HEK293 (cell line): Measurements from ENCODE around the gene MBD4.

Source experiments
- CTCF ChIA-PET: fragments of 350-600 bp; formaldehyde crosslinking; extraction: SDS; loops from one replicate; lab custom pipeline; 2021; ENCODE audit warnings: antibody characterized with exemption; lab: Yijun Ruan, JAX
- POLR2A ChIA-PET: fragments of 300-600 bp; formaldehyde crosslinking; extraction: SDS; loops from one replicate; lab custom pipeline; 2020; ENCODE audit warnings: antibody characterized with exemption, inconsistent platforms; lab: Yijun Ruan, JAX
- H3K27ac ChIP-seq: fragments of 200-500 bp; sonication (Bioruptor generic); 2 replicates; pipeline ENCODE4 v1.5.1; 2014; ENCODE audit warnings: low read depth, low read length, control low read depth, inconsistent platforms; ENCODE audit errors: extremely low read depth
- H3K36me3 ChIP-seq, 2 experiments: fragments of 200-500 bp in 1 of 2; sonication (Bioruptor generic) in 1 of 2; 1 replicate in 1 of 2; 2 replicates in 1 of 2; pipeline ENCODE4 v1.5.1; 2014 to 2017; ENCODE audit warnings: inconsistent platforms in 2 of 2, low read length in 2 of 2; ENCODE audit not compliant: control insufficient read depth in 2 of 2, insufficient read depth in 1 of 2
- H3K4me1 ChIP-seq: fragments of 200-500 bp; sonication (Bioruptor generic); 2 replicates; pipeline ENCODE4 v1.5.1; 2014; ENCODE audit warnings: mild to moderate bottlenecking, low read length, inconsistent platforms; ENCODE audit not compliant: control insufficient read depth, insufficient read depth
- H3K4me3 ChIP-seq: 2 replicates; pipeline ENCODE4 v1.5.1; 2011; ENCODE audit warnings: low read depth, mild to moderate bottlenecking, control low read depth, low read length, moderate library complexity
- H3K9me3 ChIP-seq: fragments of 200-500 bp; sonication (Bioruptor generic); 2 replicates; pipeline ENCODE4 v1.5.1; 2014; ENCODE audit warnings: low read depth, low read length, inconsistent platforms; ENCODE audit not compliant: control insufficient read depth, insufficient read depth
- BCL11B ChIP-seq: fragments of 450-650 bp; formaldehyde crosslinking; IDR thresholded peaks from 2 replicates; pipeline ENCODE4 v1.5.1; 2016; ENCODE audit warnings: low read depth, missing biosample characterization, missing genetic modification characterization
- GLI4 ChIP-seq: fragments of 450-650 bp; formaldehyde crosslinking; IDR thresholded peaks from 2 replicates; pipeline ENCODE4 v1.5.1; 2016; ENCODE audit warnings: missing biosample characterization, missing genetic modification characterization
- SP2 ChIP-seq: fragments of 450-650 bp; formaldehyde crosslinking; IDR thresholded peaks from 2 replicates; pipeline ENCODE4 v1.5.1; 2016; ENCODE audit warnings: missing biosample characterization, missing genetic modification characterization
- SP7 ChIP-seq: fragments of 450-650 bp; formaldehyde crosslinking; IDR thresholded peaks from 2 replicates; pipeline ENCODE4 v1.5.1; 2016; ENCODE audit warnings: missing biosample characterization, missing genetic modification characterization
- TCF7L2 ChIP-seq: IDR thresholded peaks from 2 replicates; pipeline ENCODE4 v1.6.1; 2011; ENCODE audit warnings: low read depth, mild to moderate bottlenecking, inconsistent platforms, low read length, moderate library complexity, borderline replicate concordance
- ZNF324 ChIP-seq: fragments of 450-650 bp; formaldehyde crosslinking; IDR thresholded peaks from 2 replicates; pipeline ENCODE4 v1.5.1; 2016; ENCODE audit warnings: missing biosample characterization, missing genetic modification characterization
- ZNF473 ChIP-seq: fragments of 450-650 bp; formaldehyde crosslinking; IDR thresholded peaks from 2 replicates; pipeline ENCODE4 v1.5.1; 2017; ENCODE audit warnings: missing biosample characterization, missing genetic modification characterization
- ZNF596 ChIP-seq: fragments of 450-650 bp; IDR thresholded peaks from 2 replicates; pipeline ENCODE4 v1.5.0; 2018; ENCODE audit warnings: missing biosample characterization, mild to moderate bottlenecking, missing genetic modification characterization, moderate library complexity
- ZNF629 ChIP-seq: fragments of 450-650 bp; formaldehyde crosslinking; IDR thresholded peaks from 2 replicates; pipeline ENCODE4 v1.5.1; 2017; ENCODE audit warnings: missing biosample characterization, missing genetic modification characterization
- ZNF707 ChIP-seq: fragments of 450-650 bp; formaldehyde crosslinking; IDR thresholded peaks from 2 replicates; pipeline ENCODE4 v1.5.1; 2016; ENCODE audit warnings: missing biosample characterization, missing genetic modification characterization
- ZSCAN16 ChIP-seq: fragments of 450-650 bp; formaldehyde crosslinking; IDR thresholded peaks from 2 replicates; pipeline ENCODE4 v1.5.1; 2016; ENCODE audit warnings: missing biosample characterization, missing genetic modification characterization
- TF ChIP-seq, protein P1 (sequence below): fragments of 450-650 bp; formaldehyde crosslinking; IDR thresholded peaks from 2 replicates; pipeline ENCODE4 v1.5.1; 2016; ENCODE audit warnings: missing biosample characterization, missing genetic modification characterization, low read depth
- TF ChIP-seq, protein P2 (sequence below): fragments of 450-650 bp; formaldehyde crosslinking; IDR thresholded peaks from 2 replicates; pipeline ENCODE4 v1.5.1; 2016; ENCODE audit warnings: missing biosample characterization, missing genetic modification characterization
- TF ChIP-seq, protein P3 (sequence below): fragments of 450-650 bp; formaldehyde crosslinking; IDR thresholded peaks from 2 replicates; pipeline ENCODE4 v1.5.1; 2016; ENCODE audit warnings: missing biosample characterization, missing genetic modification characterization
- TF ChIP-seq, protein P4 (sequence below): fragments of 450-650 bp; formaldehyde crosslinking; IDR thresholded peaks from 2 replicates; pipeline ENCODE4 v1.5.1; 2016; ENCODE audit warnings: missing biosample characterization, missing genetic modification characterization
- TF ChIP-seq, protein P5 (sequence below): fragments of 450-650 bp; formaldehyde crosslinking; IDR thresholded peaks from 2 replicates; pipeline ENCODE4 v1.5.1; 2017; ENCODE audit warnings: missing biosample characterization, missing genetic modification characterization

The MBD4 gene

DNA sequence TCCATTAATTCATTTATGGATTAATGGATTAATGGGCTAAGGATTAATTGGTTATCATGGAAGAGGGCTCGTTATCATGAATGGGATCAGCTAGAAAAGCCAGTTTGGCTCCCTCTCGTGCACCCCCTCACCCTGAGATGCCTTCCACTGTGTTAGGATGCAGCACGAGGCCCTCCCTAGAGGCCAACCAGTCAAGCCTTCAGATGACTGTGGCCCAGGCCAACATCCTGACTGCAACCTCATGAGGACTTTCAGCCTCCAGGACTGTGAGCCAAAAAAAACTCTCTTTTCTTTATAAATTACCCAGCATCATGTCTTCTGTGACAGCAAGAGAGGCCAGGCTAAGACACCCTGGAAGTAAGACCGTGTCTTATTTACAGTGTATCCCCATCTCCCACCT lies 20.3 kb downstream of the MBD4 start:
- POLR2A ChIA-PET = no interaction called here
- TF ChIP-seq SP7 (tag by site-specific recombination) = no peak
- TF ChIP-seq, protein P1, sequence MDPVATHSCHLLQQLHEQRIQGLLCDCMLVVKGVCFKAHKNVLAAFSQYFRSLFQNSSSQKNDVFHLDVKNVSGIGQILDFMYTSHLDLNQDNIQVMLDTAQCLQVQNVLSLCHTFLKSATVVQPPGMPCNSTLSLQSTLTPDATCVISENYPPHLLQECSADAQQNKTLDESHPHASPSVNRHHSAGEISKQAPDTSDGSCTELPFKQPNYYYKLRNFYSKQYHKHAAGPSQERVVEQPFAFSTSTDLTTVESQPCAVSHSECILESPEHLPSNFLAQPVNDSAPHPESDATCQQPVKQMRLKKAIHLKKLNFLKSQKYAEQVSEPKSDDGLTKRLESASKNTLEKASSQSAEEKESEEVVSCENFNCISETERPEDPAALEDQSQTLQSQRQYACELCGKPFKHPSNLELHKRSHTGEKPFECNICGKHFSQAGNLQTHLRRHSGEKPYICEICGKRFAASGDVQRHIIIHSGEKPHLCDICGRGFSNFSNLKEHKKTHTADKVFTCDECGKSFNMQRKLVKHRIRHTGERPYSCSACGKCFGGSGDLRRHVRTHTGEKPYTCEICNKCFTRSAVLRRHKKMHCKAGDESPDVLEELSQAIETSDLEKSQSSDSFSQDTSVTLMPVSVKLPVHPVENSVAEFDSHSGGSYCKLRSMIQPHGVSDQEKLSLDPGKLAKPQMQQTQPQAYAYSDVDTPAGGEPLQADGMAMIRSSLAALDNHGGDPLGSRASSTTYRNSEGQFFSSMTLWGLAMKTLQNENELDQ (tag by site-specific recombination) = no peak
- TF ChIP-seq, protein P2, sequence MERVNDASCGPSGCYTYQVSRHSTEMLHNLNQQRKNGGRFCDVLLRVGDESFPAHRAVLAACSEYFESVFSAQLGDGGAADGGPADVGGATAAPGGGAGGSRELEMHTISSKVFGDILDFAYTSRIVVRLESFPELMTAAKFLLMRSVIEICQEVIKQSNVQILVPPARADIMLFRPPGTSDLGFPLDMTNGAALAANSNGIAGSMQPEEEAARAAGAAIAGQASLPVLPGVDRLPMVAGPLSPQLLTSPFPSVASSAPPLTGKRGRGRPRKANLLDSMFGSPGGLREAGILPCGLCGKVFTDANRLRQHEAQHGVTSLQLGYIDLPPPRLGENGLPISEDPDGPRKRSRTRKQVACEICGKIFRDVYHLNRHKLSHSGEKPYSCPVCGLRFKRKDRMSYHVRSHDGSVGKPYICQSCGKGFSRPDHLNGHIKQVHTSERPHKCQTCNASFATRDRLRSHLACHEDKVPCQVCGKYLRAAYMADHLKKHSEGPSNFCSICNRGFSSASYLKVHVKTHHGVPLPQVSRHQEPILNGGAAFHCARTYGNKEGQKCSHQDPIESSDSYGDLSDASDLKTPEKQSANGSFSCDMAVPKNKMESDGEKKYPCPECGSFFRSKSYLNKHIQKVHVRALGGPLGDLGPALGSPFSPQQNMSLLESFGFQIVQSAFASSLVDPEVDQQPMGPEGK (tag by site-specific recombination) = no peak
- no peak for TF ChIP-seq ZNF596
- TF ChIP-seq, protein P3, sequence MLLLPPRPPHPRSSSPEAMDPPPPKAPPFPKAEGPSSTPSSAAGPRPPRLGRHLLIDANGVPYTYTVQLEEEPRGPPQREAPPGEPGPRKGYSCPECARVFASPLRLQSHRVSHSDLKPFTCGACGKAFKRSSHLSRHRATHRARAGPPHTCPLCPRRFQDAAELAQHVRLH (tag by site-specific recombination) = no peak
- TF ChIP-seq ZNF324 (tag by site-specific recombination) = no peak
- no peak for TF ChIP-seq SP2 (tag by site-specific recombination)
- no peak for TF ChIP-seq ZNF629 (tag by site-specific recombination)
- no peak for TF ChIP-seq ZSCAN16
- no peak for TF ChIP-seq GLI4 (tag by site-specific recombination)
- no peak for TF ChIP-seq ZNF707 (tag by site-specific recombination)
- no peak for TF ChIP-seq ZNF473
- TF ChIP-seq, protein P4, sequence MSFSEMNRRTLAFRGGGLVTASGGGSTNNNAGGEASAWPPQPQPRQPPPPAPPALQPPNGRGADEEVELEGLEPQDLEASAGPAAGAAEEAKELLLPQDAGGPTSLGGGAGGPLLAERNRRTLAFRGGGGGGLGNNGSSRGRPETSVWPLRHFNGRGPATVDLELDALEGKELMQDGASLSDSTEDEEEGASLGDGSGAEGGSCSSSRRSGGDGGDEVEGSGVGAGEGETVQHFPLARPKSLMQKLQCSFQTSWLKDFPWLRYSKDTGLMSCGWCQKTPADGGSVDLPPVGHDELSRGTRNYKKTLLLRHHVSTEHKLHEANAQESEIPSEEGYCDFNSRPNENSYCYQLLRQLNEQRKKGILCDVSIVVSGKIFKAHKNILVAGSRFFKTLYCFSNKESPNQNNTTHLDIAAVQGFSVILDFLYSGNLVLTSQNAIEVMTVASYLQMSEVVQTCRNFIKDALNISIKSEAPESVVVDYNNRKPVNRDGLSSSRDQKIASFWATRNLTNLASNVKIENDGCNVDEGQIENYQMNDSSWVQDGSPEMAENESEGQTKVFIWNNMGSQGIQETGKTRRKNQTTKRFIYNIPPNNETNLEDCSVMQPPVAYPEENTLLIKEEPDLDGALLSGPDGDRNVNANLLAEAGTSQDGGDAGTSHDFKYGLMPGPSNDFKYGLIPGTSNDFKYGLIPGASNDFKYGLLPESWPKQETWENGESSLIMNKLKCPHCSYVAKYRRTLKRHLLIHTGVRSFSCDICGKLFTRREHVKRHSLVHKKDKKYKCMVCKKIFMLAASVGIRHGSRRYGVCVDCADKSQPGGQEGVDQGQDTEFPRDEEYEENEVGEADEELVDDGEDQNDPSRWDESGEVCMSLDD (tag by site-specific recombination) = no peak
- TF ChIP-seq BCL11B (tag by site-specific recombination) = no peak
- TF ChIP-seq, protein P5, sequence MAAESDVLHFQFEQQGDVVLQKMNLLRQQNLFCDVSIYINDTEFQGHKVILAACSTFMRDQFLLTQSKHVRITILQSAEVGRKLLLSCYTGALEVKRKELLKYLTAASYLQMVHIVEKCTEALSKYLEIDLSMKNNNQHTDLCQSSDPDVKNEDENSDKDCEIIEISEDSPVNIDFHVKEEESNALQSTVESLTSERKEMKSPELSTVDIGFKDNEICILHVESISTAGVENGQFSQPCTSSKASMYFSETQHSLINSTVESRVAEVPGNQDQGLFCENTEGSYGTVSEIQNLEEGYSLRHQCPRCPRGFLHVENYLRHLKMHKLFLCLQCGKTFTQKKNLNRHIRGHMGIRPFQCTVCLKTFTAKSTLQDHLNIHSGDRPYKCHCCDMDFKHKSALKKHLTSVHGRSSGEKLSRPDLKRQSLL (tag by site-specific recombination) = no peak
- TF ChIP-seq TCF7L2 = no peak
- TF ChIP-seq, all 188 proteins: peak for 0
- Histone ChIP-seq H3K4me1 (no peaks in the 10 kb centered on the region), H3K27ac (no peak overlapping the region), H3K36me3 (no peaks in the 10 kb centered on the region), H3K4me3 (no peak overlapping the region), H3K9me3 (no peaks in the 10 kb centered on the region)
- CTCF ChIA-PET = no interaction called here
